ENCODE results near the gene C10orf105.

GRCh38 chr10:71723311-71723710 lies 3.7 kb upstream of the C10orf105 start:
- no peak for TF ChIP-seq CTCF (conservative IDR thresholded peaks at IDR 0.05; ENCODE audit: low read length)
- no peak for TF ChIP-seq EZH2phosphoT487 (IDR thresholded peaks at IDR 0.05; ENCODE audit: borderline replicate concordance, low read depth, low read length)

Measured in OCI-LY7 (cell line).